Body of pancreas (tissue), 4 donors: Measurements from ENCODE around the gene SEPTIN5.

ENCODE experiments used
- CTCF ChIP-seq, 7 experiments: fragments of 450-650 bp in 4 of 7; fragments of 200-600 bp in 3 of 7; sonication (generic) in 3 of 7; IDR thresholded peaks; one replicate each; pipeline ENCODE4 v1.5.1; 2016 to 2019; ENCODE audit warnings: antibody characterized with exemption in 7 of 7
- POLR2A ChIP-seq, 3 donors: fragments of 450-650 bp; IDR thresholded peaks; one replicate each; pipeline ENCODE4 v1.6.1; 2016; ENCODE audit warnings: antibody characterized with exemption in 3 of 3, mild to moderate bottlenecking in 2 of 3

- TF ChIP-seq CTCF (IDR thresholded peaks at IDR 0.05), result no peak
- TF ChIP-seq POLR2A (IDR thresholded peaks at IDR 0.05), result no peak
Observed at GRCh38 chr22:19668748-19669147, 45.6 kb upstream of the SEPTIN5 start.
